Measurements from ENCODE around the gene IKBKE.

Gene IKBKE

DNA sequence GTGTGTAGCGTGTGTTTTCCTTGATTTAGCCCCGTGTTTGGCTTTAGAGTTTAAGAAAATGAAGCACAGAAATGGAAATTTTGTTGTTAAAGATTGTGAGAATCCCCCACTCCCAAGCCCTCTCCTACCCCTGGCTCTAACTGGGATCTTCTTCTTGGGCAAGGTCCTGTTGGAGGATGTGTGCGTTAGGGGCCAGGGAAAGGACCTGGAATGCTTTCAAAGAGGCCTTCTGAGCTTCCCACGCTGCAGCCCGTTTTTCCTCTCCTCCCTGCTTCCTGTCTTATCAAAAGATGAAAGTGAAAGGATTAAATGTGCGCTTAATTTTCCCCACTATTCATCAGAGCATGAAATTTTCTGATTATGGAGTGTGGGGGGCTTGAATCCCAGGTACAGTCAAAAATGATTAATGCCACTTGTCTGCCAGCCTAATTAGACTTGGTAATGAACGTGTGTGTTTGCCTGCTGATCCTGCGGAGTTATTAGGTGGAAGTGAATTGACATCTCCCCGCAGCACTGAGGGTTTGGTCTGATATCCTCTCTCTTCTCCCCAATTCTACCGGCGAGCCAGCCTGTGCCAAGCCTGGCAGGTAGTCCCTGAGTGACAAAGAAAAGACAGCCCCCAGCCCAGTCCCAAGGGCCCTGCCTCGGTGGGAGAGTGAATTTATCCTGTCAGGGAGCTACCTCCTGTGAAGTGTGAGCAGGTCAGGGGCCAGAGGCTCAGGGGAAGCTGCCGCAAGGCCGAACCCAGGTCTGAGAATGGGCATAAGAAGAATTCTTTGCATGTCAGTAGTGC lies 42.0 kb downstream of the IKBKE start:
- Mint-ChIP-seq H3K27ac (no peak overlapping the region), H3K4me1 (peaks cover 8% of the 10 kb centered on the region), H3K9me3 (no peaks in the 10 kb centered on the region), H3K27me3 (peaks cover 15% of the 10 kb centered on the region), H3K36me3 (peaks cover 1% of the 10 kb centered on the region), H3K4me3 (no peak overlapping the region)
- no peak for DNase-seq (ENCODE audit: low spot score in 2 of 2)
- no peak for ATAC-seq (ENCODE audit: low read depth)

- Mint-ChIP-seq H3K27me3 (peaks cover 15% of the 10 kb centered on the region), H3K4me1 (peaks cover 8% of the 10 kb centered on the region), H3K36me3 (peaks cover 1% of the 10 kb centered on the region), H3K4me3 (no peak overlapping the region), H3K9me3 (no peaks in the 10 kb centered on the region), H3K27ac (no peak overlapping the region)
- ATAC-seq (ENCODE audit: low read depth) (no peak), DNase-seq (ENCODE audit: low spot score in 2 of 2) (no peak)
Measured at GRCh38 chr1:206512851-206513180, 42.5 kb downstream of the IKBKE start.

DNA sequence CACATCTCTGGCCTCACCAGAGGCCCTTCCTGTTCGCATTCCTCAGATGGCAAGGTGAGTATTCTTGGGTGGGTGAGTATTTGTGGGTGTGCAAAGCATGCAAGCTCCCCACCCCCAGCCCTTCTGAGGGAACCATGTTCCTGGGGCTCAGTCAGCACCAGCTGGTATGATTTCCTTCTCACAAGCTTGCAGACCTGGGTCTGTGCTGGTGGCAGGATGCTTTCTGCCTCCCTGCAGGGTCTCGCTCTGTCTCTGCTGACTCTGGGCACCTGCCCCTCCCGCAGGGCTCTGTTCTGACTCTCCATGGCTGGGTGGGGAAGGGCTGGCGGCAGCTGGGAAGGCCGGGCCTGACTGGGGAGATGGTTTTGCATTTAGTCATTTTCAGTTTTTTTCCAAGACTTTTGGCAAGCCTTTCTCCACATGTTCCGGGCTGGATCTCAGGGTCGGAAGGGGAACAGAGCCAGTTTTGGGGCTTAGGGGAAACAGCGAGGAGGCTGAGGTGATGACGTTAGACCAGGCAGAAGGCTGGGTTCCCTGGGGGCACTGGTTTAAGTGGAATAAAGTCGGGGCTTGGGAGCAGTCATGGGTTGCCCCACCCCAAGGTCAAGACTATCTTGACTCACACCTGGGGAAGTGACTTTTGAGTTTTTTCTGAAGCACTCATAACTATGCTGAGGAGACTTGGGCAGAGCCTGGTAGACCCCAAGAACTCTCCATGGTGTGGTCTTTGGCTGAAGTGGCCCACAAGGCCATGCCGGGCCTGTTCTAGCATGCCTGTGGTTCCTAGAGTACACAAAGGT lies 43.2 kb downstream of the IKBKE start:
- H3K27me3 Mint-ChIP-seq = peaks cover 13% of the 10 kb centered on the region
- H3K4me3 Mint-ChIP-seq = no peak overlapping the region
- DNase-seq (ENCODE audit: low spot score in 2 of 2) (no peak), ATAC-seq (ENCODE audit: low read depth) (no peak)
- peaks cover 8% of the 10 kb centered on the region for H3K4me1 Mint-ChIP-seq
- H3K27ac Mint-ChIP-seq = no peak overlapping the region
- no peaks in the 10 kb centered on the region for H3K9me3 Mint-ChIP-seq
- H3K36me3 Mint-ChIP-seq = peaks cover 1% of the 10 kb centered on the region

- Mint-ChIP-seq H3K4me1 (peaks cover 6% of the 10 kb centered on the region), H3K27me3 (peaks cover 2% of the 10 kb centered on the region)
- DNase-seq (ENCODE audit: low spot score in 2 of 2) = no peak
Measured at GRCh38 chr1:206514813-206515387, 44.6 kb downstream of the IKBKE start.

DNA sequence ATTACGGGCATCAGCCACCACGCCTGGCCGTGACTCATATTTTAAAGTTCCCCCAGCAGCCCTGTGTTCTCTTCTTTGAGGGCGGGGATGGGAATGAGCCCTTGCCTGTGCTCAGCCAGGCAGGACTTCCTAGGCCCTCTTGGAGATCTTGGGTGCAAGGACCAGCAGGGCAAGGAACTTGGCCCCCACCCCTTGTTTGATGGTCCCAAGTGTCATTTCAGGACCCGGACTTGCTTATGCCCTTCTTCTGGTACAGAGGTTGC lies 46.4 kb downstream of the IKBKE start:
- Mint-ChIP-seq H3K36me3 (peaks cover 1% of the 10 kb centered on the region), H3K4me3 (no peak overlapping the region), H3K4me1 (peaks cover 6% of the 10 kb centered on the region), H3K27ac (no peak overlapping the region), H3K27me3 (no peaks in the 10 kb centered on the region), H3K9me3 (no peaks in the 10 kb centered on the region)
- ATAC-seq (ENCODE audit: low read depth) (no peak), DNase-seq (ENCODE audit: low spot score in 2 of 2) (no peak)

More at GRCh38 chr1:206514813-206515387, 44.6 kb downstream of the IKBKE start:
- peaks cover 1% of the 10 kb centered on the region for H3K36me3 Mint-ChIP-seq
- H3K27ac Mint-ChIP-seq = no peak overlapping the region
- ATAC-seq (ENCODE audit: low read depth) = no peak
- no peaks in the 10 kb centered on the region for H3K9me3 Mint-ChIP-seq
- no peak overlapping the region for H3K4me3 Mint-ChIP-seq

DNA sequence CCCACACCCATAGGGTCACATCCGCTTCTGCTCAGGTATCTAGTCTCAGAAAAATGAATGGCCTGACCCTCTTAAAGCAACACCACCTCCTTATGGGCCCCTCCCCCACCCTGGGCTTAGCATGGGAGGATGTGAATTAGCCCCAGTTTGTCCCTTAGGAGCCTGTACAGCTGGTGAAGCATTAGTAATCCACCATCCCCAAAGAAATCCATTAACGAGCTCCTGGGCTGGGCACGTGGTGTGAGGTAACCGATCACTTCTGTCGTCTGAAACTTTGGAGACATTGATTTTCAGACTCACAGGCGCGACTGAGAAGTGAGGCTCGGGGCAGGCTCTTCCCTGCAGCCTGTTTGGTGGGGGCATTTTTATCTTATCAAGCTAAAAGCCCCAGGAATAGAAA lies 47.5 kb downstream of the IKBKE start:
- ATAC-seq (ENCODE audit: low read depth) (no peak), DNase-seq (ENCODE audit: low spot score in 2 of 2) (no peak)
- Mint-ChIP-seq H3K9me3 (no peaks in the 10 kb centered on the region), H3K27ac (no peak overlapping the region), H3K4me1 (peaks cover 6% of the 10 kb centered on the region), H3K36me3 (peaks cover 1% of the 10 kb centered on the region), H3K4me3 (no peak overlapping the region), H3K27me3 (no peaks in the 10 kb centered on the region)

- Mint-ChIP-seq H3K4me3 (no peak overlapping the region), H3K27me3 (no peaks in the 10 kb centered on the region), H3K36me3 (peaks cover 1% of the 10 kb centered on the region), H3K4me1 (peaks cover 6% of the 10 kb centered on the region), H3K9me3 (no peaks in the 10 kb centered on the region), H3K27ac (no peak overlapping the region)
- DNase-seq (ENCODE audit: low spot score in 2 of 2) = no peak
- ATAC-seq (ENCODE audit: low read depth) = no peak
Measured at GRCh38 chr1:206518206-206518605, 47.9 kb downstream of the IKBKE start.

- no peaks in the 10 kb centered on the region for H3K27me3 Mint-ChIP-seq
- H3K4me1 Mint-ChIP-seq = peaks cover 6% of the 10 kb centered on the region
- ATAC-seq (ENCODE audit: low read depth) (no peak), DNase-seq (ENCODE audit: low spot score in 2 of 2) (no peak)
- H3K9me3 Mint-ChIP-seq = no peaks in the 10 kb centered on the region
- peaks cover 1% of the 10 kb centered on the region for H3K36me3 Mint-ChIP-seq
- H3K27ac Mint-ChIP-seq = no peak overlapping the region
- no peak overlapping the region for H3K4me3 Mint-ChIP-seq
Measured at GRCh38 chr1:206518743-206519142, 48.5 kb downstream of the IKBKE start.

GRCh38 chr1:206521127-206521526 lies 50.9 kb downstream of the IKBKE start:
- DNase-seq (ENCODE audit: low spot score in 2 of 2) (no peak), ATAC-seq (ENCODE audit: low read depth) (no peak)
- no peaks in the 10 kb centered on the region for H3K27me3 Mint-ChIP-seq
- H3K36me3 Mint-ChIP-seq = peaks cover 1% of the 10 kb centered on the region
- H3K4me1 Mint-ChIP-seq = peaks cover 3% of the 10 kb centered on the region
- H3K9me3 Mint-ChIP-seq = no peaks in the 10 kb centered on the region
- H3K27ac Mint-ChIP-seq = no peak overlapping the region
- H3K4me3 Mint-ChIP-seq = no peak overlapping the region

DNA sequence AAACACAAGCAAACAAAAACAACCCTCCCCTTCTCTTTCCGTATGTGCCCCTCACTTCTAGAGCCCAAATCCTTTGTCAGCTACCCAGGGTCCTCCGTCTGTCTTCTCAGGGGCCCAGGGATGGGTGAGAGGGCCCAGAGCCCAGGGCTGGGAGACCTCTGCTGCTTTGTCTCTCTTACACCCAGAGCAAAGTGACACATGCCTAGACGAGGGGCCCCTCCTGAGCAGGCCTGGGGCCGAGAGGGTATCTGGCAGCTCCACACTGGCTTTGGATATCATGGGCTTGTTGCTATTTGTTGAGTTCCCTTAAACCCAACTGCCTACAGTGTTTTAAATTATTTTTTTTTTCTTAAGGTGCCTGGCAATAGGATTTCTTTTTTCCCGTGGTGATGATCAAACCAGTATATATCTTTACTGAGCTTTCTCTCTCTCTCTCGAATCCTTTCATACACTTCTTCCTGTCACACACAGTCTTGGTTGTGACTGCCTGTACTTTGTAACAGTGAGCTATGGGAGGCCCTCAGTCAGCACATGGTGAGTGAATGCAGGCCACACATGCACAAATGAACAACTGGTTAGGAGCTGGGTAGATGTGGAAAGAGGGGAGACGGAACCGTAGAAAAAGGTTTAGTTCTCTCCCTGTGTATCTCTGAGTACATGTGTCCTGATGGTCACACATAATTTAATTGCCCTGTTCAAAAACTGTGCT lies 51.6 kb downstream of the IKBKE start:
- no peaks in the 10 kb centered on the region for H3K9me3 Mint-ChIP-seq
- H3K4me3 Mint-ChIP-seq = no peak overlapping the region
- H3K4me1 Mint-ChIP-seq = no peaks in the 10 kb centered on the region
- DNase-seq (ENCODE audit: low spot score in 2 of 2) (no peak), ATAC-seq (ENCODE audit: low read depth) (no peak)
- H3K27ac Mint-ChIP-seq = peak overlapping the region; percentile 18
- no peaks in the 10 kb centered on the region for H3K36me3 Mint-ChIP-seq
- H3K27me3 Mint-ChIP-seq = no peaks in the 10 kb centered on the region

DNA sequence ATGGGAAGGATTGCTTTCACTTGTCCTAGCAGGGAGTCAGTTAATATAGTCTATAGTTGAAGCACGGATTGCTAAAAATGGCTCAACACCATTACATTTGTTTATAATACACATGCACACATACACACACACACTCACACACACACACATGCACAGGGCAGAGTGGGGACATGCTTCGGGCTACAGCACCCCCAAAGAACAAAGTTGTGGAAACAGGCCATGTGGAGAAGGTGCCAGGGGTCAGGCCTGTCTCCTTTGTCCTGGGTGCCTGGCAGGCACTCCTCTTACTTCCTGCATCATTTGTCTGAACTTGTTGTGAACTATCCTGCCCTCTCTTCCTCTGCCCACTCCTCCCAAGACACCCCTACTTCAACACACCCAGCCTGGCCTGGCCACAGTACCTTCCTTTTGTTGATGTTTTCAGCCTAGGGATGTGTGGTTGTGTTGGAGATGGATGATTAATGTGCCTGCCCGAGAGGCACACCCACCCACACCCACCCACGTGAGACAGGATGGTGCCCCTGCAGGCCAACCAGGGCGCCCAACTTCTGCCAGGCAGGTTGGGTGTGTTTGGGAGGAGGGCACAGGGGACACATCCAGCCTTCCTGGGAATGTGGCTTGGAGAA lies 54.6 kb downstream of the IKBKE start:
- ATAC-seq (ENCODE audit: low read depth) (peak; percentile 44), DNase-seq (ENCODE audit: low spot score in 2 of 2) (no peak)
- H3K27me3 Mint-ChIP-seq = no peaks in the 10 kb centered on the region
- no peak overlapping the region for H3K27ac Mint-ChIP-seq
- no peak overlapping the region for H3K4me3 Mint-ChIP-seq
- H3K36me3 Mint-ChIP-seq = no peaks in the 10 kb centered on the region
- H3K4me1 Mint-ChIP-seq = no peaks in the 10 kb centered on the region
- H3K9me3 Mint-ChIP-seq = no peaks in the 10 kb centered on the region

- Mint-ChIP-seq H3K9me3 (no peaks in the 10 kb centered on the region), H3K27me3 (no peaks in the 10 kb centered on the region), H3K36me3 (no peaks in the 10 kb centered on the region), H3K4me1 (no peaks in the 10 kb centered on the region), H3K4me3 (no peak overlapping the region), H3K27ac (no peak overlapping the region)
- no peak for DNase-seq (ENCODE audit: low spot score in 2 of 2)
- no peak for ATAC-seq (ENCODE audit: low read depth)
Measured at GRCh38 chr1:206526064-206526911, 56.0 kb downstream of the IKBKE start.

- H3K27me3 Mint-ChIP-seq = no peaks in the 10 kb centered on the region
- H3K4me3 Mint-ChIP-seq = no peak overlapping the region
- H3K36me3 Mint-ChIP-seq = no peaks in the 10 kb centered on the region
- no peak overlapping the region for H3K27ac Mint-ChIP-seq
- DNase-seq (ENCODE audit: low spot score in 2 of 2) (no peak), ATAC-seq (ENCODE audit: low read depth) (no peak)
- H3K4me1 Mint-ChIP-seq = no peaks in the 10 kb centered on the region
- H3K9me3 Mint-ChIP-seq = no peaks in the 10 kb centered on the region
Measured at GRCh38 chr1:206529425-206529824, 59.1 kb downstream of the IKBKE start.
